GM19397 (cell line): ENCODE results near the gene GPR85.
"Not testable (repeated sequence)": the region's sequence is repeated elsewhere in the genome, so short reads cannot be mapped to it uniquely, and the experiment has no call there.

Experiments
- ATAC-seq: cut with Tn5 transposase; IDR thresholded peaks from one replicate; pipeline ENCODE4 v1.9.1; 2021; ENCODE audit warnings: mild to moderate bottlenecking, moderate library complexity; ENCODE audit not compliant: unreplicated experiment

The GPR85 gene, protein sequence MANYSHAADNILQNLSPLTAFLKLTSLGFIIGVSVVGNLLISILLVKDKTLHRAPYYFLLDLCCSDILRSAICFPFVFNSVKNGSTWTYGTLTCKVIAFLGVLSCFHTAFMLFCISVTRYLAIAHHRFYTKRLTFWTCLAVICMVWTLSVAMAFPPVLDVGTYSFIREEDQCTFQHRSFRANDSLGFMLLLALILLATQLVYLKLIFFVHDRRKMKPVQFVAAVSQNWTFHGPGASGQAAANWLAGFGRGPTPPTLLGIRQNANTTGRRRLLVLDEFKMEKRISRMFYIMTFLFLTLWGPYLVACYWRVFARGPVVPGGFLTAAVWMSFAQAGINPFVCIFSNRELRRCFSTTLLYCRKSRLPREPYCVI

GRCh38 chr7:113086431-113086888 lies at the start of gene GPR85:
GPR85 (minus strand) TSS chr7:113086827; CDS start chr7:113084721, 2,106 bp downstream.
- peak; percentile 93 for ATAC-seq

- no peak for ATAC-seq
These were observed 47.4 kb upstream of the GPR85 start for GRCh38 chr7:113134025-113134424.

DNA sequence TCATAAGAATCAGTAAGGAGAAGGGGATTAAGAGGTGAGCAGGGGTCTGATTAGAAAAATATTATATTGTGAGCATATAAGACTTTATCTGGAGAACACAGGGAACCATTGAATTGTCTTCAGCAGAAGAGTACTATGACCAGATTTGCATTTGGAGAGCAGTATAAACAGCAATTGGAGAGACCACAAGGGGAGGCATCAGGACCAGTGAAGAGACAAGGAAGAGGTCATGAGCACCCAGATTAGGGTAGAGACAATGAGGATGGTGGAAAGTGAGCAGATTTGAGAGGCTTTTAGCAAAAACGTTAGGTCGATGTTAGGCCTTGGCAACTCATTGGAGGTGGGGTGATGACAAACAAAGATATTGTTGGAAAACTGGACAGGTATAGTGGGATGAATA lies 44.7 kb upstream of the GPR85 start:
- no peak for ATAC-seq

DNA sequence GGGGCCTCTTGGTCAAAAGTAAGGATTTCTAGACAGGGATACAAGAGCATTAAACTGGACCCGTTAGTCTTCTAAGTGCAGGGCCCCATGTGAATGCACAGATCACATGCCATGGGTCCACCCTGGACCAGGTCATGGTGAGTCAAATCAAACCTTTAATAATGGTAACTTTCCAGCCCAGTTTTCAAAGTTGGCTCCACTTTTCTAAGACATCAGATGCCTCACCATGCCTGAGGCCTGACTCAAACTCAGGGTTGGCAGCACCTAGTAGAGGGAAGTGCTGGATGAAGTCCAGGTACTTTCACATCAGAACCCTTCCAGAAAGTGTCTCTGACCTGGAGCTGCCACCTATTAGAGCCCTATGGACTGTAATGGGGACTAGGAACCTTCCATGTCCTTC lies 41.4 kb upstream of the GPR85 start:
- no peak for ATAC-seq

DNA sequence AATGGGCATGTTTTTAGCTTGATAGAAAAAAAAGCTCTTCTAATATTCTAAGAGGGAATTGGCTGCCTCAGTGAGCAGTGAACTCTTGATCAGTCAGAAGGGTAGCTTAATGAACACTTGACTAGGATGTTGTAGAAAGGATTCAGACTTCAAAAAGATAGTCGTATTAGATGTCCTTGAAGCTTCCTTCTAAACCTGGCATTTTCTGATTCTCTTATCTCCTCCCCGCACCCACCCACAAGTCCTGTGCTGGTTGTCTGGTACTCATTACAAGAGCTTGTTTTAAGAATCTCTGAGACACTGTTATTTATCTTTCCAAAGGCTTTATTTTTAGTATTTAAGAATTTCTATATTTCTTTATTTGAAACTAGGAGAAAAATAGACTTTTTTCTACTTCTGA lies 39.1 kb upstream of the GPR85 start:
- no peak for ATAC-seq

DNA sequence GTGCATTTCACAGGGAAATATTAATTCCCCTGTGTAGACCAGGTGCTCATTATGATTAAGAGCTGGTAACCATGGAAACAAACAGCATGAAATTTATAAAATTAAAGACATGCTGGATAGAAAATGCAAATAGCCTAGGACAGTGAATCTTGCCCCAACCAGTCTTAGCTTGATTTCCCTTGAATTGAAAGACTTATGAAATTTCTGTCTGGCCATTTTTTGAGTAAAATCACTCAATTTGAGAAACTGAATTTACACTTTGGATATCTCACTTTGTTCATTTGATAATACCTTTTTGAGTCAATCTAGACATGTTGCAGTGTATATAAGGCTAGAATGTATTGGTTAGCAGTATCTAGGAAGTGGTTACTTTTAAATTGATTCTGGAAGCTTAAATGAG lies 36.1 kb upstream of the GPR85 start:
- no peak for ATAC-seq

- no peak for ATAC-seq
These were observed 34.0 kb upstream of the GPR85 start for GRCh38 chr7:113120647-113121046.

- no peak for ATAC-seq
These were observed 32.8 kb upstream of the GPR85 start for GRCh38 chr7:113119429-113119828.

GRCh38 chr7:113118074-113118959 lies 31.7 kb upstream of the GPR85 start, which contains the start of gene SMIM30:
SMIM30 (minus strand) TSS chr7:113118554; CDS start chr7:113117578, 976 bp downstream.
- peak; percentile 99 for ATAC-seq

DNA sequence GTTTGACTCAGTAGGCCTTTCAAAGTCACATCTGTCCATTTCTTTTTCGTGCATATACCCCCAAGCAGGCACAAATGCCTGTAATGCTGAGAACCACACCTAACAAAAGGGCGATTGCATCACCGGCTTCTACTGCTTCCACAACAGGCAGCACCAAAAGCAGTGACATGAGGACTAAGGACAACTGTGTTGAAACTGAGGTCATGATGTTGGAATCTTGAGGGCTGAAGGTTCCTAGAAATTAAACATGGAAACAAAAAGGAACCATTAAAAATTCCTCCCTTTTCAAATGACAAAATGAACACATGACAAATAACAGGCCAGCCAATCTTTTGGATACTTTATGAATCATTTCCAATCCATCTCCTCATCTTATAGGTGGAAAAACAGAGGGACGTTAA lies 30.7 kb upstream of the GPR85 start:
- not testable (repeated sequence) for ATAC-seq

DNA sequence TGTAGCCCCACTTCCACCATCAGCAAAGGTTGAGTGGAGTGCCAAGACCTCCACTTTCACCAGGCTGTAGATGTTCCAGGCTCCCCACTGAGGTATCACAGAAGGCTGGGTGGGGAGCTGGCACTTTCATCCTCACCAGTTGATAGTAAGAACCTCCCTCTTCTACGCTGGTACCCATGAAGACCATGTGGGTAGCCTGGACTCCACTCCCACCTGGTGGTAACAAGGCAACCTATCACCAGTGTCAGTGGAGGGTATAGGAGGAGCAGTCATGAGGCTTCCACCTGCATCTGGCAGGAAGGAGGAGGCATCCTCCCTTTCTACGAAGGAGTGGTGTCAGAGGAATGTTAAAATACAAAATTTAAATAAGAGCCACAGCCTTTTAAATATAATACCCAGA lies 27.3 kb upstream of the GPR85 start:
- ATAC-seq: peak; percentile 47

DNA sequence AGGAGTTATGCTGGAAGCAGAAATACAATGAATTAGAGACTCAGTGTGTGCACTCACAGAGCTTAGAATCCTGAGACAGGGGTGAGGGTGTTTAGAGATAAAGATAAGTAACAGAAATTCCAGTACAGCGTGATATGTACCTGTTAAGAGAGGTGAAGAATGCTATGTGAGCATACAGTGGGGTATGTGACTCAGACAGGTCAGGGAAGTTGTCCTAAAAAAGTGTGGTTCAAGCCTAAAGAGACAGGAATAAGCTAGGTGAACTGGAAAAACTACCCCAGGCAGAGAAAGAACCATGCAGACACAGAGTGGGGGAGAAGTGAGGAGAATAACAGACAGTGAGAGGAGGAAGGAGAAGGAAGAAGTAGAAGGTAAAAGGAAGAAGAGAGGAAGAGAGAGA lies 23.1 kb upstream of the GPR85 start:
- no peak for ATAC-seq

DNA sequence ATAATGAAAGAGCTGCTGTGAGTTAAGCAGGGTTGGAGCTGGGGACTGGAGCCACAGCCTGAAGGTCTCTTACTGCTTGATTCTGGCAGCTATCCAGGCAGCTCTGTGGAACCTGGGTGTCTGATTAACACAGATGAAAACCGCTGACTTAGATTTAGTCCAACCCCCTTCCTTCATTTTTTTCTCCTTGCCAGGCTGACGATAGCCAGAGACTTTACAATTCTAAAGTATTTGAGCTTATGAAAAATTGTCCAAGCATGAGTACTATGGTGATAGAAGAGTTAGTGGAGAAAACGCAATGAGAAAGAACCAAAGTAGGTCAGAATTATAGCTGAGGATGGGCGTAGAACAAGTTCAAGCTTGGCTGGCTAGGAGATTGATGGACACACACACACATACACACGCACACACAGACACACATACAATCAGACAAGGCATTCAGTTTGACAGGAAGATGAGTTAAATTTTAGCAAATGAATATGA lies 13.5 kb upstream of the GPR85 start:
- ATAC-seq: no peak

DNA sequence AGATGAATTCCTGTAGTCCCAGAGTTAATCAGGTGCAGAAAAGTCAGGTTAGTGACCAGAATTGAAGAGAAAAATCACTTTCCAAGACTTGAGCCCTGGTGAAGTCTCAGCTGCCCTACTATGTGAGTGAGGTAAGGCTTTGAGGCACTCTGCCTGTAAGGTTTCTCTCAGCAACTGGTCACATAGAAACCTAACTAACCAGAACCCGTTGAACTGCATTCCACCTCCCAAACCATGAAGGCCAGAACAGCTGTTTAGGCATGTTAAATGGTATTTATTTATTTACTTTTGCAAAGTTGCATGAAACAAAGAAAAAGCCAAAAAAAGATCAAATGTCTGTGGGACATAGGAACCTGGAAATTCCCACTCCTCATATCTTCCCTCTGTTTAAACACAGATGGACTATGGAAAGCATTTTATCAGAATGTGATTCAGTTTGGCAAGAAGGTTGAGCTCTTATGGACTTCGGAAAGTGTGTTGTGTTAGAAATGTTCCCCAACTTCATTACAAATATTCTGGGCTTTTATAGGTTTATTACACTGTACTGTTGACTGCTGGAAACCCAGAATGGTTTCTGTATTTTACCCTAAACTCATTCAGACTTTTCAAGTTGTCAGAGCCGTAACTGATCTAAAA lies 12.8 kb upstream of the GPR85 start:
- ATAC-seq: no peak

- ATAC-seq: no peak
These were observed 8.1 kb upstream of the GPR85 start for GRCh38 chr7:113094517-113095249.

GRCh38 chr7:113093561-113093960 lies 6.9 kb upstream of the GPR85 start:
- no peak for ATAC-seq

GRCh38 chr7:113092762-113093161 lies 6.1 kb upstream of the GPR85 start:
- no peak for ATAC-seq

DNA sequence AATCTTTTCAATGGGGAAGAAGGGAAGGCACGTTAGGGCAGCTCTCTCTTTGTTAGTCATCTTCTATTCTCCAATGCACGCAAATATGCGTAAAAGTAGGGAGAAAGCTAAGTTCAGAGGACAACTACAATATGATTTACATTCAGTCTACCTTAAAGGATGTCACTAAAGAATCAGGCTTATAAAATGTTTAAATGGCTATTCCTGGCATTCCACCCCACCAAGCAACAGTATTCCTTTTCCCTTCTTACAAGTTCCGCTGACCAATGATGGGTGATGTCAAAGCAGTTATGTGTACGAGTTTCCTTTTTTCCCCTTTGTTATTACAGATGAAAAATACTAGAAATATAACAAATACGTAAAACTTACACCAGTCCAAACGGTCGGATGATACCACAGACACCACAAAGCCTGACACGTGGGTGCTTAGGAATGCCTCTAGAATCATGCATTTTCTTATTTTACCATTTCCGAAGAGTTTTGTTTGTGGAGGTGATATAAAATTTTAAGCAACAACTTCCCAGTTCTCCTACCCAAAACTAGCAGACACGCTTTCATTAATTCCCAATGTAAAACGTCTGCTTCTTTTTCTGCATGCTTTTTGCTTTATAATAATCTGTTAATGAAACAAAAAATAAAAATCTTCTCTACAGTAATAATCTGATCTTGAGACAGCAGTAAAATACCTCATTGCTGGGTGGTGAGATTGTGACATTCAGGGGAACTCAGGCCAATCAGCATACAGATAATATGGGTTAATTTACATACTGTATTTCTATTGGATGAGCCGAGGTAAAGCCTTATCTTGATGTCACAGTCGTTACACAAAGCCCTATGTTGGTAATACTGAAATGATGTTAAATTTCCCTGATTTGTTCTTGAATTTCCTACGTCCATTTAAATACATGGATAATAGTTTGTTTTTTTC lies 708 bp upstream of the GPR85 start:
- ATAC-seq: no peak

DNA sequence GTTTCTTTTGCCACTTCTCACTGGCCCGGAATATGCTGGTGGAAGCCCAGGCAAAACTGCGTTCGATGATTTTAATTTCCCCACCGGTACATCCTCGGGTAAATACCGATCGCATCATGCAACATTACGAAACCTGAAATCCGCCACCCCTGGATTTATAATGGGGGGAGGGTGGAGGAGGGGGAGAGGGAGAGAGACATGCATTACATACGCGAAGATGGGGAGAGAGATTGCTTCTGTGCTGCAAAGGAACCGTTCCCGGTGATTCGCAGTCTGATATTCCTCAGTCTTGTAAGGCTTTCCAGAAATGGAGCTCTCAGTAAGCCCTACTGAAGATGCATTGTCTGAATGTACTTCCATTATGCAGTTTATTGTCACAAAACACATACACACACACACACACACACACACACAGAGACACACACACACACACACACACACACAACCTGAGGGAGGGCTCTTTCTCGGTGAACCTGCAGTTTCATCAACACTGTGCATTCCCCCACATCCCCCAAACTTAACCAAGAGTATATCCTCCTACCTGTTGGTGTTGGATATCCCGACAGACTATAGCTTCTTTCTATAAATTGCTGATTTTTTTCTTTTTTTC lies 741 bp downstream of the GPR85 start:
- ATAC-seq: no peak
